IMR-90 (cell line): ENCODE measurements around the gene PRKCA. TPM values are rescaled to one million over a fixed set of nuclear protein-coding genes. Genes with fewer than 3 reads are reported as not detected.

Experiments used
- ATAC-seq: fragments of 200-7000 bp; cut with Tn5 transposase; 2 replicates; pipeline ENCODE4 v1.9.1; 2020; ENCODE audit warnings: low read depth, mild to moderate bottlenecking, moderate library complexity
- BruUV-seq: library from RNA; stranded (reverse); fragments of 400-500 nt; replicated peaks from 2 replicates; lab custom pipeline; 2021; lab: Mats Ljungman, UMichigan
- CTCF ChIA-PET: fragments of 300-600 bp; formaldehyde crosslinking; extraction: SDS; loops from one replicate; lab custom pipeline; 2021; ENCODE audit warnings: antibody characterized with exemption; lab: Yijun Ruan, JAX
- POLR2A ChIA-PET: fragments of 300-600 bp; sonication (Branson Sonifier 250); formaldehyde crosslinking; loops from one replicate; lab custom pipeline; 2022; ENCODE audit warnings: antibody characterized with exemption; ENCODE audit not compliant: unreplicated experiment; lab: Charles Lee
- DNase-seq: peaks from one replicate; pipeline ENCODE4 v3.0.0; 2013
- H2AFZ ChIP-seq: replicated peaks from 2 replicates; pipeline ENCODE3; 2013; ENCODE audit warnings: low read length, mild to moderate bottlenecking; ENCODE audit not compliant: poor library complexity
- H2AK5ac ChIP-seq: 2 replicates; pipeline ENCODE4 v1.6.1; 2013; ENCODE audit warnings: low read depth, low read length, inconsistent platforms
- H2AK9ac ChIP-seq: replicated peaks from 2 replicates; pipeline ENCODE3; 2013; ENCODE audit warnings: mild to moderate bottlenecking, low read depth, low read length, moderate library complexity; ENCODE audit not compliant: poor library complexity
- H2BK120ac ChIP-seq: 2 replicates; pipeline ENCODE4 v1.6.1; 2013; ENCODE audit warnings: low read depth, low read length, inconsistent platforms
- H2BK15ac ChIP-seq: 3 replicates; pipeline ENCODE4 v1.6.1; 2013; ENCODE audit warnings: low read depth, low read length, inconsistent platforms
- H2BK20ac ChIP-seq: 2 replicates; pipeline ENCODE4 v1.6.1; 2013; ENCODE audit warnings: low read depth, mild to moderate bottlenecking, inconsistent platforms, low read length, moderate library complexity
- H2BK5ac ChIP-seq: 2 replicates; pipeline ENCODE4 v1.6.1; 2013; ENCODE audit warnings: mild to moderate bottlenecking, low read depth, low read length, inconsistent platforms; ENCODE audit not compliant: poor library complexity, severe bottlenecking
- H3K14ac ChIP-seq: replicated peaks from 2 replicates; pipeline ENCODE4 v1.6.1; 2013; ENCODE audit warnings: low read depth, low read length, inconsistent platforms
- H3K18ac ChIP-seq: 2 replicates; pipeline ENCODE4 v1.6.1; 2013; ENCODE audit warnings: low read depth, low read length, control low read depth
- H3K23ac ChIP-seq: 2 replicates; pipeline ENCODE4 v1.6.1; 2013; ENCODE audit warnings: low read depth, low read length, inconsistent platforms
- H3K27ac ChIP-seq: 2 replicates; pipeline ENCODE4 v1.5.1; 2013; ENCODE audit warnings: mild to moderate bottlenecking, control low read depth, low read length; ENCODE audit not compliant: insufficient read depth
- H3K27me3 ChIP-seq: 2 replicates; pipeline ENCODE4 v1.6.1; 2013; ENCODE audit warnings: low read length; ENCODE audit not compliant: control insufficient read depth, insufficient read depth
- H3K36me3 ChIP-seq: 2 replicates; pipeline ENCODE4 v1.6.1; 2013; ENCODE audit warnings: low read length, mixed read lengths; ENCODE audit not compliant: control insufficient read depth, insufficient read depth
- H3K4ac ChIP-seq: 2 replicates; pipeline ENCODE4 v1.6.1; 2013; ENCODE audit warnings: low read depth, low read length, inconsistent platforms
- H3K4me1 ChIP-seq: 2 replicates; pipeline ENCODE4 v1.6.1; 2013; ENCODE audit warnings: low read length, mixed read lengths; ENCODE audit not compliant: control insufficient read depth, insufficient read depth
- H3K4me2 ChIP-seq: 2 replicates; pipeline ENCODE4 v1.6.1; 2013; ENCODE audit warnings: low read depth, mild to moderate bottlenecking, control low read depth, low read length, moderate library complexity
- H3K4me3 ChIP-seq: 2 replicates; pipeline ENCODE4 v1.5.1; 2013; ENCODE audit warnings: low read depth, mild to moderate bottlenecking, control low read depth, low read length, moderate library complexity; ENCODE audit not compliant: insufficient read depth
- H3K56ac ChIP-seq: 2 replicates; pipeline ENCODE4 v1.6.1; 2013; ENCODE audit warnings: low read length, inconsistent platforms; ENCODE audit not compliant: insufficient read depth; ENCODE audit errors: extremely low read depth
- H3K79me1 ChIP-seq, 2 experiments: 2 replicates each; pipeline ENCODE4 v1.6.1; 2013; ENCODE audit warnings: low read length in 2 of 2, inconsistent platforms in 1 of 2, low read depth in 1 of 2
- H3K9ac ChIP-seq: 2 replicates; pipeline ENCODE4 v1.6.1; 2013; ENCODE audit warnings: low read depth, low read length, control low read depth
- H3K9me1 ChIP-seq: 2 replicates; pipeline ENCODE4 v1.6.1; 2013; ENCODE audit warnings: low read length, inconsistent platforms; ENCODE audit not compliant: insufficient read depth
- H3K9me3 ChIP-seq: 2 replicates; pipeline ENCODE4 v1.6.1; 2013; ENCODE audit warnings: low read length; ENCODE audit not compliant: control insufficient read depth, insufficient read depth
- H4K20me1 ChIP-seq: 2 replicates; pipeline ENCODE4 v1.6.1; 2013; ENCODE audit warnings: low read length, inconsistent platforms; ENCODE audit not compliant: insufficient read depth
- H4K5ac ChIP-seq: 2 replicates; pipeline ENCODE4 v1.6.1; 2013; ENCODE audit warnings: mild to moderate bottlenecking, low read depth, low read length, control low read depth
- H4K8ac ChIP-seq, 2 experiments: 2 replicates each; pipeline ENCODE4 v1.6.1; 2013; ENCODE audit warnings: low read depth in 2 of 2, low read length in 2 of 2, control low read depth in 1 of 2, inconsistent platforms in 1 of 2
- H4K91ac ChIP-seq: 2 replicates; pipeline ENCODE4 v1.6.1; 2013; ENCODE audit warnings: low read depth, low read length, inconsistent platforms; ENCODE audit not compliant: insufficient read depth
- MAZ ChIP-seq: IDR thresholded peaks from 2 replicates; pipeline ENCODE4 v1.6.1; 2012; ENCODE audit warnings: low read depth, mild to moderate bottlenecking, low read length, improper control_type of control experiment, moderate library complexity, borderline replicate concordance
- WGBS, 2 experiments: methylation state at CpG; one replicate each; pipeline versions ENCODE4 v1.1.5 to v1.1.7; 2013; ENCODE audit warnings: missing lambda C conversion rate in 2 of 2; ENCODE audit not compliant: insufficient read length in 1 of 2; ENCODE audit errors: extremely low coverage in 2 of 2; 5-methylcytosine and 5-hydroxymethylcytosine counted together
- dilution Hi-C: fragments of 300-500 bp; cut with HindIII; formaldehyde crosslinking; loops from one replicate; pipeline ENCODE4 v1.14.3; 2018; ENCODE audit warnings: low sequenced_read_pairs; ENCODE audit not compliant: unreplicated experiment
- in situ Hi-C: fragments of 300-500 bp; cut with MboI; formaldehyde crosslinking; loops from 3 replicates; pipeline ENCODE4 v1.14.3; 2019; ENCODE audit warnings: low sequenced_read_pairs, inconsistent platforms, mixed read lengths
- intact Hi-C: fragments of 100-400 bp; cut with micrococcal nuclease; formaldehyde crosslinking; loops from 2 replicates; pipeline ENCODE4 v1.10.0; 2022
- polyA plus RNA-seq, 3 experiments: library from polyadenylated mRNA; depleted of rRNA; stranded (reverse); fragments of >200 nt; gene quantifications; 2 replicates each; pipeline ENCODE4 v1.2.3, GENCODE V29; 2012; ENCODE audit warnings: low replicate concordance in 1 of 3
- total RNA-seq: library from RNA; depleted of rRNA; stranded (reverse); fragments of >200 nt; gene quantifications from 2 replicates; pipeline ENCODE4 v1.2.3, GENCODE V29; 2012

PRKCA gene
- total and polyA plus RNA-seq, 2 of the 4 experiments (the other 2 are of a cell fraction): 31.0 to 46.0 TPM

DNA sequence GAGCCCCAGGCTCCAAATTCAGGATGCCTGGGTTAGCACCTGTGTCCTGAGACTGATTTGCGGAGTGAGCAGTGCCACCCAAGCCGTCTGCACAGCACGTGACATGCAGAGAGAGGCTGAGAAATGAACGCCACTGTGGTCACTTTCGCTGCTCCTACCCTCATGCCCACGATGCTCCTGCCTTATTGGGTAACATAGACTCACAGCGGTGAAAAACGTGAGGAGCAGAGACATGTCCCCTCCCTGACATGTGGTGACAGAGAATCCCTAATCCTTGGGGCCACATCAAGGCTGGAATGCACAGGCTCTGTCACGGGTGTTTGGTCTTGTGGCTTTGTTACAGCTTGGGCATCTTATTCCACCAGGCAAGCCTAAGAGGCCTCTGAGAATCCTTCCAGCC is 480.4 kb downstream of the PRKCA start:
- no peaks in the 10 kb centered on the region for H3K4me1 ChIP-seq
- dilution Hi-C loops (no loop called here), intact Hi-C loops (no loop called here), in situ Hi-C loops (no loop called here)
- H3K56ac ChIP-seq: no peak overlapping the region
- no peaks in the 10 kb centered on the region for H3K79me1 ChIP-seq
- H4K8ac ChIP-seq: no peak overlapping the region
- no peak overlapping the region for H3K4ac ChIP-seq
- H4K5ac ChIP-seq: no peak overlapping the region
- peaks cover 41% of the 10 kb centered on the region for H3K36me3 ChIP-seq
- H3K4me2 ChIP-seq: no peak overlapping the region
- no peak overlapping the region for H3K27ac ChIP-seq
- WGBS, 2 experiments: 83% methylated on average over 5 of the region's 9 CpGs; no CpG with 5 or more reads in 1 of the 2 experiments
- no peak overlapping the region for H2AFZ ChIP-seq
- no peak for ATAC-seq
- H3K23ac ChIP-seq: no peak overlapping the region
- H2BK120ac ChIP-seq: no peak overlapping the region
- H3K9me1 ChIP-seq: peaks cover 15% of the 10 kb centered on the region; the same call in 1 of the 2 replicates
- BruUV-seq: no TSS peak
- H4K91ac ChIP-seq: no peak overlapping the region
- TF ChIP-seq MAZ: no peak
- H3K18ac ChIP-seq: no peak overlapping the region
- DNase-seq: no peak
- H3K9ac ChIP-seq: no peak overlapping the region
- H2BK20ac ChIP-seq: no peak overlapping the region
- no peak overlapping the region for H2BK15ac ChIP-seq
- H2AK9ac ChIP-seq: no peak overlapping the region
- ChIA-PET POLR2A (no interaction called here), CTCF (no interaction called here)
- H3K27me3 ChIP-seq: no peaks in the 10 kb centered on the region
- H3K9me3 ChIP-seq: no peaks in the 10 kb centered on the region
- no peak overlapping the region for H3K4me3 ChIP-seq
- H2BK5ac ChIP-seq: no peak overlapping the region
- no peak overlapping the region for H3K14ac ChIP-seq
- no peak overlapping the region for H2AK5ac ChIP-seq
- peaks cover under 1% of the 10 kb centered on the region for H4K20me1 ChIP-seq
